KBM-7 (cell line): ENCODE data around the gene PTPRB.
"Not testable (repeated sequence)": the region's sequence is repeated elsewhere in the genome, so short reads cannot be mapped to it uniquely, and the experiment has no call there.

Experiments used
- DNase-seq: peaks from one replicate; pipeline ENCODE4 v3.0.0-alpha.2; 2015
- in situ Hi-C: fragments of 300-500 bp; cut with MboI; formaldehyde crosslinking; loops from 2 replicates; pipeline ENCODE4 v1.14.3; 2020; ENCODE audit warnings: low sequenced_read_pairs, low pct_unique_long_range_greater_than_20kb, mixed read lengths

Gene PTPRB

DNA sequence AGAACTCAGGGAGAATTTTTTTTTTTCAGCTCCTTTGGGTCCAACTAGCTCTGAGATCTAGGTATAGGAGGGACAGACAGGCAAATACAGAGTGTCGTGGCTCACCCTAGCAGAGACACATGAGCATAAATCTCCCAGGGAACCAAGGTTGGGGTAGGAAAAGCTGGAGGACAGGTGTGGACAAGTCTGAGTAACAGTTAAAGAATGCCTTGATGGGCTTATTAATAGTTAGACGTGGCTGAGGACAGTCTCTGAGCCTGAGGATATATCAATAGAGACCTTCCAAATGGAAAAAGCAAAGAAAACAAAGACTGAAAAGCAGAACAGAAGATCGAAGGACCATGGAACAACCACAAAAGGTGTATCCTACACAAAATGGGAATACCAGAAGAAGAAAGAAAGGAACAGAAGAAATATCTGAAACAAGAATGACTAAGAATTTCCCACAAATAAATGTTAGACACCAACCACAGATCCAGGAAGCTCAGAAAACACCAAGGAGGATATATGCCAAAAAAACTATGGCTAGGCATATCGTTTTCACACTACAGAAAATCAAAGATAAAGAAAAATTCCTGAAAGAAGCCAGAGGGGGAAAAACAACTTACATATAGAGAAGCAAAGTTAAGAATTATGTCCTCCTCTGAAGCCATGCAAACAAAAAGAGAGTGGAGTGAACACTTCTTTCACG, 80.9 kb downstream of the PTPRB start:
- no peak for DNase-seq
- in situ Hi-C loops = loop anchor here (25.0 kb wide), 1 partner anchor 644 kb away; no protein-coding TSS in a partner anchor

DNA sequence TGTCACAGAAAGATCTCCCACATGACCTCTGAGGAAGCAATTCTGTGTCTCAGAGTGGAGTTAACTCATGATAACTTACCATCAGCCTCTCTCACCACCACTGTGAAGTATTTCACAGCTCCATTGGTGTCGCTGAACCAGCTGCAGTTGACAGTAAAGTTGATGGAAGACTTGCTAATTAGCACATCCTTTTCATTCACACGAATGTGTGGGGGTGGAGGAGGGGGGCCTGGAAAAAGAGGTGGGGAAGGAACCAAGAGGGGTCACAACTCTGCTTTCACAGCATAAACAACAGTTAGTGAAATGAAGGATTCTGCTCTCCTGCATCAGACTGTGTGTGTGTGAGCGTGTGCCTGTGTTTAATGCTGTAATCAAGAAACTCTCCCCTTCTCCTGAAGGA, 82.1 kb downstream of the PTPRB start:
- in situ Hi-C loops = loop anchor here (25.0 kb wide), 1 partner anchor 643 kb away; no protein-coding TSS in a partner anchor

DNA sequence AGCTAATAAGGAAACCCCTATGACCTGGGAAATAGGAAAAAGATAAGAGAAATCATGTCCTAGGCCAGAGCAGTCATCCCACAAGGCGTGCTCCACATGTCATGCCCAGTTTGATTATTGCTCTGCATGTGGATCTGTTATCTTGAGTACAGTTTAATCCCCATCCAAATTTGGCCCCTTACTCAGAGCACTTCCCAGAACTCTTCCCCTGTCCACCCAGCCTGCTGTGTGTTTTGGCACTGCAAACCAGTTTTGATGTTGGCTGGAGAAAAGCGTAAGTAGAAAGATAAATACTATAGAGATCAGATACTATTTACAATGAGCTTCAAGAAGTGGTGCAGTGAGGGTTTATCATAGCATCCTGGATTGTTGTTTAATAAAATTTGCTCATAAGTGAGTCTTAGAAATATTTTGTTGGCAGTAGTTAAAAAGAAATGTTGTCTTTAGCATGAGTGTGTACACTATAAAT, 83.8 kb downstream of the PTPRB start:
- no peak for DNase-seq
- in situ Hi-C loops = loop anchor here (25.0 kb wide), 1 partner anchor 641 kb away; no protein-coding TSS in a partner anchor

More for the DNA sequence above, 82.1 kb downstream of the PTPRB start:
- no peak for DNase-seq

DNA sequence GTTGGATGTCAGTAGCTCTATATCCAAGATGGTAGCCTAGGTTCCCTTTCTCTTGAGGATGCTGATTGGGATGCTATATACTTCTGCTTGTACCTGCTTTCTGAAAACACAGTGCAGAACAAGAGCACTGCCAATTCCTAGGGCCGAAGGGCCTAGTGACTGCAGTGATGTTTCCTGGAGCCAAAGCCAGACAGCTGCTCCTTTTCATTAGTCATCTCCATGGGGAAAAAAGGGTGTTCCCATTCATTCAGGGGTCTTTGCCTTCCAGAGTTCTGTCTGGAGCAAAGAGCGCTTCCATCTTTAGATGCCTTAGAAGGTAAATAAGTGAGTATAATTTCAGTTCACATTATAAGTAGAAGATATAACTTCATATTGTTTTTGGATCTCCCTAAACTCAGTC, 85.5 kb downstream of the PTPRB start:
- no peak for DNase-seq
- in situ Hi-C loops = loop anchor here (25.0 kb wide), 1 partner anchor 639 kb away; no protein-coding TSS in a partner anchor

DNA sequence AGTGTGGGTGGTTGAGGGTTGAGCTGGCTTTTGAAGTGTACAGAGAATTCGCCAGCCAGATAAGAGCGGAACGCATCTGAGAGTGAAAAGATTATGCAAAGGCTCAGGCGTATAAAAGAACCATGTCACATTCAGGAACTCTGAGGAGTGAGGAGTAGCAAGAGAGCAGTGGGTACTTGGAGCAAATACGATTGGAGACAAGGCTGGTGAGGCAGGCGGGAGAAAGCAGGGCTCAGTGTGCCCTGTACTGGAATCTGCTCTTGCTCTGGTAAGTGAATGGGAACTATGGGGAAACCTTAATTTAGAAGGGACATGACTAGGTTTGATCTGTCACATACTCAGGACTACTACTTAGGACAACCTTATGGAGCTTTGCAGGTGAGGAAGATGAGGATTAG, 87.0 kb downstream of the PTPRB start:
- in situ Hi-C loops = loop anchor here (25.0 kb wide), 1 partner anchor 638 kb away; no protein-coding TSS in a partner anchor

DNA sequence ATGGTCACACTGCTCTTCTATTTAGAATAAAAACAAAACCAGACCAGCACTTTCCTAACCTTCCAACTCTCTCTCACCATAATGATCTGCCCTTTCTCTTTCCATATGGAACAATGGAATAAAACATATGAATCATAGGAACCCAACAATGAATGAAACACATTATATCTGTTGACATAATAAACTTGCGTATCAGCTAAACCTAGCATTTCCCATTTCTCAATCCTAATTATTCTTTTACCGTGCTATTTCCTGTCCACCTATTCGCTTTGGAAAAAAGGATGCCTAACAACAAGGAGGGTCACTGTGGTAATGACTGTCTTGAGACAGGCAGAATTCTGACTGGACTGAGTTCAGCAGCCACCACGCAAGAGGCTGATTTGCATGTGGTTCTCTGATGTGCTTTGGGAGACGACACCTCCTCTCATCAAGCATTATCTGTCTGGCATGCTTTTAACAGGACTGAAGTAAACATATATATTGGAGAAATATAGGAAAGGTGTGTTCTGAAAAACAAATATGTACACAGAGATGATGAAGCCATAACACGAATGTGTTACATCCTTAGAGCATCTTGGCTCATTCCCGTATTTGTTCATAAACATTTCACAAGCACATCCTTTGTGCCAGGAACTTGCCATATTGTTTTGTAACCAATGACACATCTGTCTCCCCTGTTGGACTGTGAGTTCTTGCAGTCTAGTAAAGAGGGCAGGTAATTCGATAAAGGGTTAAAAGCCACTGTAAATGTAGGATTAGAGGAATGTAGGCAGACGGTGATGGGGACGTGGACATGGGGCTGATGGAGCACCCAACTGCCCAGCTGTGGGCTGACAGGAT, 87.7 kb downstream of the PTPRB start:
- in situ Hi-C loops = loop anchor here (25.0 kb wide), 1 partner anchor 637 kb away; no protein-coding TSS in a partner anchor
- DNase-seq = no peak

More for the DNA sequence above, 87.0 kb downstream of the PTPRB start:
- DNase-seq = no peak

DNA sequence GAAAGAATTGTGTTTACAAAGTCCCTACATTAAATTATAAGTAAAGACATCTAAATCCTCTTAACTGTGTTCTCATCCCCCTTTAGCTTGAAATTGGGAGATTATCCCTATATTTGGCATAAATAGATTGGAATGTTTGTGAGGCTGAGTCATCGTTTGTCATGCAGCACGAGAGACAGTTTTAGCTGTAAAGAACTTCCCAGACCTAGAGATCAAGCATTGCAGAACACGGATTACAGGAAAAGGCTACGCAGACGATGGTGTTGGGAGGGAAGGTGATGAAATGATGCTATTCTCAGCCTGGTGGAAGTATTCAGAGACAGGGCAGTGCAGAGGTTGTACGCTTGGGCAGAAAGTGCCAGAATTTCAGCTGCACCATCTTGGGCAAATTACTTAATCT, 93.8 kb downstream of the PTPRB start:
- in situ Hi-C loops = no loop called here
- no peak for DNase-seq

DNA sequence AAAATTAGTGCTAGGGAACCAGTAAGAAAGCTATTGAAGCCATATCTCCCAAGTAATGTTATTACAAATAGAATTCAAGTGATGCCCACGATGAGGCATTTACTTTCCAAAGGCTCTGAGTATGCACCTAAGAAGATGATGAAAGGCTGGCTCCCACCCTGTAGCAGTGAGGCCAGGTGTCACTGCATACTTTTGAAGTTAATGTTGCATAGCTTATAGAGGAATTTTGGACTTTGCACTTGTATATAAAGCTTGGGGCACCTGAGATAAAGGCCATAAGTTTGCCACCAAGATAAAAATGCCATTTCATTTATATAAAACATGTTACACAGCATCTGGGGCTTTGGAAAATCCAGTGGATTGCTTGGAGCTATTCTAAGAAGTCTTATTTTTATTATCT, 96.2 kb downstream of the PTPRB start:
- DNase-seq = no peak
- in situ Hi-C loops = no loop called here

DNA sequence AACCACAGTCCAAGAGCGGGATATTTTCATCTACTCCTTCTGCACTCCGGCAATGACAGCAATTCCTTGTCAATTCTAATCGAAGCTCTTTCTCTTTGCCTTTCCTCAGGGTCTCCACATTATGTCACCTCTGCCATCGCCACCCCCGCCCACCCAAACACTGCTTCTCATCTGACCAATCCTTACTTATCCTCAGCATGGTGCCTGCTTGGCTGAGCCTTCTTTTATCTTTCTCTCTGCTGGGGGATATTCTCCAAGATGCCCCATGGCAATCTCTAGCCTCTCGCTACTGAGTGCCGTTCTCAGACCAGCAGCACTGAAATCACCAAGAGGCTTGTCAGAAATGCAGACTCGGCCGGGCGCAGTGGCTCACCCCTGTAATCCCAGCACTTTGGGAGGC, 100.6 kb downstream of the PTPRB start:
- in situ Hi-C loops = no loop called here
- no peak for DNase-seq

DNA sequence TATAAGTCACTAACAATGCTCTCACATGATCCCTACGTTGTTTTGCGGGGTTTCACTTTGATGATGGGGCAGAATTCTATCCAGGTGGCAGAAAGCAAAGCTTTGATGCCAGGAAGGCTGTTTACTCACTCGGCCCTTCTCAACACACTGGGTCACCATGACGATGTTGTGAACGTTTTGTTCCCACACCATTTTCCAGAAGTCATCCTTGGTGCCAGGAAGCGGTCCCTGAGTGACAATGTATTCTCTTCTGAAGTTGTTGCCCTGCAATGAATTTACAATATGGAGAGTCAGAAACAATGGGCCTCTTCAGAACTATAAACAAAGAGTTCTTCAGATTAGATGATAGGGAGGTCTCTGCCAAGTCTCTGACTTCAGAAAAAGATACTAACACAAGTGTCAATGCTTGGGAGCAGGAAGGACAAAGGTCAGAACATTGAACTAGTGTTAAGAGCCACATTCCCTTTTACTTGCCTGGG, 101.3 kb downstream of the PTPRB start:
- in situ Hi-C loops = no loop called here
- DNase-seq = no peak

DNA sequence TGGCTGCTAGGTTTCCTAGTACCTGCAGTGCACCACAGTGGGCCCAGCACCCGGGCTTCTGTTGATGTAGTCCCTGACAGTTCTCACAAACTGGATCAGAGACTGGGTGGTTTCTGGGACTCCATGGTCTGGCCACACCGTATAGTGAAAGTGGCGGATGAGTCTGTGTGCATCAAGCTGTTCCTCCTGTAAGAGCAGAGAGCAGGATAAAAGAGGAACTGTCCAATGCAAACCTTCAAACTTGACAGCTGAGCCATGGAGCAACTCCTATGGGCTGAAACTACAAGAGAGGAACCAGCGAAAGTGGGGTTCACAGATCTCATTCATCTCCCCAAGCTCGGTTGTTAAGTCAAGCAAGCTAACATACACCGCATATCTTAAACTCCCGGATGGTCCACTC, 102.8 kb downstream of the PTPRB start:
- in situ Hi-C loops = no loop called here
- no peak for DNase-seq

DNA sequence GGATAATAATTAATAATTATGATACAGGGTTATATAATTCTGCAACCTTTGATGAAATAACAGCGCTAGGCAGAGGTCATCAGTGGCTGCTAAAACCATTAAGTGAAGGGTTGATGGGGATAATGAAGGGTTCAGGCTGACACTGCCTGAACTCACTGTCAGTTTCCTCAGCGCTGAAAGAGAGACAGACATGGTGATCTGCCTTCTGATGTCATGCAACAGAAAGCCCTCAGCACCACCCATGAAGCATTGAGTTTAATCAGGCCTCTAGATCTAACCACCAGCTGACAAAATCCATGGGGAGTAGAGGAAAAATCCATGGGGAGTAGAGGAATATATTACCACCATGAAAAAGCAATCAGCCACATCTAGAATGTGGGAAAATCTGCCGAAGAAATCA, 107.6 kb downstream of the PTPRB start:
- in situ Hi-C loops = no loop called here
- no peak for DNase-seq

DNA sequence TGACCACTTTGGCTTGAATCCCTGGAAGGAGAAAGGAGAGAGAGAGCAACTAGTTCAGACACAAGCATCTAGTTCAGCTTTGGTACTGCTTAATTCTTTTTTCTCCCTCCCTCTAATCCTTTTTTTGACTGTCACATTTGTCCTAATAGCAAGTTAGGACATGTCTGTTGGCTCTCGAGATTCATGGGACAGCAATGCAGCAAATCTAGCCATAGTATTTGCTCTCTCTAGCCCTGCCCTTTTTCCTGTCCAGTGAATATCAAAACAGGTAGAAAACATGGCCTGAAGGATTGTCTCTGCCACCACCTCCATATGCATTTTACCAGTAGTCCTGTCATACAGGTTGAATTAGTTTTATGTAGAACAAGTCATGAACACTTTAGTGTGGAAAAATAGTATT, 116.4 kb downstream of the PTPRB start:
- DNase-seq = no peak
- in situ Hi-C loops = no loop called here

DNA sequence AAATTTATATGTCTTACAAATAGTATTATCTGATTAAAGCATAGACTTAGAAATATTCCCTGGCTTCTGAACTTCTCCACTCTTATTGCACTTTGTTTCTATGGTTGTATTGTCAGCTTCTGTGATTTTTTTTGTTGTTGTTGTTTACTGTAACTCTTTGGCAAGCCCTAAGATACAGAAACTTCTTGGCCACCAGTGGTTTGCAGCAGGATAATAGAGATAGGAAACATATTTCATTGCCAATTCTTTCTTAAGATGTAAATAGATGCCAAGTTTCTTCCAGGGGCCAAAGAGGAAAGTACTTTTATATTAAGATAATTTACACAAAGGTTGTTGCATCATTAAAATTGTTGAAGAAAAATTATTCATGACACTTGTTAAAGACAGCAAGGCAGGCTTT, 123.8 kb downstream of the PTPRB start:
- in situ Hi-C loops = no loop called here
- no peak for DNase-seq

DNA sequence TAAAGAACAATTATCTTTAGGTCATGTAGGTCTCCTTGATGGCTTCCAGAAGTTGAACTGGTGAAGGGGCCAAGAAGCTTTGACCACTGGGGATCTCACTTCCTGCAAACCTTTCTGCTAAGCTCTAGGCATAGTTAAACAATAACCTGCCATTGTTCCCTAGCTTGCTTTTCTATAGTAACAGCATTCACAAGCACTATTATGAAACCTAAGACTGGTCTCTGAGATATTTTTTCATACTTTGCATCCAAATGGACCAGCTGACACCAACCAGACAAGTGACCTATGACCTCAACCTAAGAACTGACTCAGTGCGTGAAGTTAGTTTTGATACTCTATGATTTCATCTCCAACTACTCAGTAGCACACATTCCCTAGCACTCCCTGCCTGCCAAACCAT, 129.1 kb downstream of the PTPRB start:
- DNase-seq = no peak
- in situ Hi-C loops = no loop called here

DNA sequence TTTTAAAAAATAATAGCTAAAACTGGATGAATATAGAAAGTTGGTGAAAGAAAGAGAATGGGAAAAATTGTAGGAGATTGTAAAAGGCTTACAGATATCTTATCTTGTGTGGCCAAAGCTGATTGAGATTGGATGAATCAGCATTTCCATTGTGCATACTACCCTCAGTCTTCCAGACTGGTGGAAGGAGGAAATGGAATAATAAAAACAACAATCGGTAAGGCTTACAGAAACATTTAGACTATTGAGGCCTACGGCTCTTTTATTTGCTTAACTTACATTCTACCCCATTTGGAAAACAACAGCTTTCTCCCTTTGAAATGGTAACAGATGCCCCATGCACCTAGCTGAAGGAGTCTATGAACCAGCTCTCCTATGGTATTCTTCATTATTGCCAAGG, 129.8 kb downstream of the PTPRB start:
- in situ Hi-C loops = no loop called here
- no peak for DNase-seq

DNA sequence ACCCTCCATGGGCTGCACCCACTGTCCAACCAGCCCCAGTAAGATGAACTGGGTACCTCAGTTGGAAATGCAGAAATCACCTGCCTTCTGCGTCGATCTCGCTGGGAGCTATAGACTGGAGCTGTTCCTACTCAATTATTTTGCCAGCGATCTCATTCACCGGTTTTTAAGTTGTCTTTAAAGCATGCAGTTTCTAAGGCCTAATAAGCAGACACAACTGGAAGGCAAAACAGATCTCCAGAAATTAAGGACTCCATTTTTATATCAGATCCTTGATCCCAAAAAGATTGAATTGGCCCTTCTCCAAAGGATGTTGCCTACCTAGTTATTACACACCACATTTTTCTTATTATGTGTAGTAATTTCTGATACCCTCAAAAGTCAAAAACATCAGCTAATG, 139.7 kb downstream of the PTPRB start:
- in situ Hi-C loops = no loop called here
- DNase-seq = no peak

DNA sequence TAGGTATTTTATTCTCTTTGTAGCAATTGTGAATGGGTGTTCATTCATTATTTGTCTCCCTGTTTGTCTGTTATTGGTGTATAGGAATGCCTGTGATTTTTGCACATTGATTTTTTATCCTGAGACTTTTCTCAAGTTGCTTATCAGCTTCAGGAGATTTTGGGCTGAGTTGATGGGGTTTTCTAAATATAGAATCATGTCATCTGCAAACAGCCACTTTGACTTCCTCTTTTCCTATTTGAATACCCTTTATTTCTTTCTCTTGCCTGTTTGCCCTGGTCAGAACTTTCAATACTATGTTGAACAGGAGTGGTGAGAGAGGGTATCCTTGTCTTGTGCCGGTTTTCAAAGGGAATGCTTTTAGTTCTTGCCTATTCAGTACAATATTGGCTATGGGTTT, 144.3 kb downstream of the PTPRB start:
- peak; percentile 35 for DNase-seq
- in situ Hi-C loops = not testable (repeated sequence)

DNA sequence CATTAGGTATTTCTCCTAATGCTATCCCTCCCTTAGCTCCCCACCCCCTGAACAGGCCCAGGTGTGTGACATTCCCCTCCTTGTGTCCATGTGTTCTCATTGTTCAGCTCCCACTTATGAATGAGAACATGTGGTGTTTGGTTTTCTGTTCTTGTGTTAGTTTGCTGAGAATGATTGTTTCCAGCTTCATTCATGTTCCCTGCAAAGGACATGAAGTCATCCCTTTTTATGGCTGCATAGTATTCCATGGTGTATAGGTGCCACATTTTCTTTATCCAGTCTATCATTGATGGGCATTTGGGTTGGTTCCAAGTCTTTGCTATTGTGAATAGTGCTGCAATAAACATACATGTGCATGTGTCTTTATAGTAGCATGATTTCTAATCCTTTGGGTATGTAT, 146.3 kb downstream of the PTPRB start:
- DNase-seq, in situ Hi-C loops: not testable (repeated sequence)

DNA sequence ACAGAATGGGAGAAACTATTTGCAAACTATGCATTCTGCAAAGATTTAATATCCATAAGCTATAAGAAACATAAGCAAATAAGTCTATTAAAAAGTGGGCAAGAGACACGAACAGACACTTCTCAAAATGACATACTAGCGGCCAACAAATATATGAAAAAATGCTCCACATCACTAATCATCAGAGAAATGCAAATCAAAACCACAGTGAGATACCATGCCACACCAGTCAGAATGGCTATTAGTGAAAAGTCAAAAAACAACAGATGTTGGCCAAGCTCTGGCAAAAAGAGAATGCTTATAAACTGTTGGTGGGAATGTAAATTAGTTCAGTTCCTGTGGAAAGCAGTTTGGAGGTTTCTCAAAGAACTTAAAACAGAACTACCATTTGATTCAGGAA, 149.8 kb downstream of the PTPRB start:
- no peak for DNase-seq
- in situ Hi-C loops = no loop called here
